GM23338 (cell line): ENCODE measurements around the gene RNF8. TPM values are rescaled to one million over a fixed set of nuclear protein-coding genes. Genes with fewer than 3 reads are reported as not detected.

Experiments
- ATAC-seq: fragments of 200-7000 bp; cut with Tn5 transposase; 3 replicates; pipeline ENCODE4 v1.9.1; 2020
- DNase-seq: peaks from one replicate; pipeline ENCODE4 v3.0.0-alpha.2; 2015; ENCODE audit warnings: low spot score
- H2AFZ ChIP-seq: fragments of 200-600 bp; sonication (generic); 2 replicates; pipeline ENCODE4 v1.8.0; 2016; ENCODE audit warnings: antibody characterized with exemption, mild to moderate bottlenecking, moderate library complexity
- H3F3A ChIP-seq: fragments of 200-600 bp; sonication (generic); replicated peaks from 2 replicates; pipeline ENCODE4 v1.8.0; 2017; ENCODE audit warnings: antibody characterized with exemption, mixed run types, low read depth
- H3K27ac ChIP-seq: fragments of 200-600 bp; sonication (generic); 2 replicates; pipeline ENCODE4 v1.6.1; 2016; ENCODE audit warnings: low read depth
- H3K27me3 ChIP-seq: fragments of 200-600 bp; sonication (generic); 2 replicates; pipeline ENCODE4 v1.8.0; 2016; ENCODE audit warnings: mild to moderate bottlenecking, mixed run types, moderate library complexity; ENCODE audit not compliant: insufficient read depth
- H3K36me3 ChIP-seq: fragments of 200-600 bp; sonication (generic); 2 replicates; pipeline ENCODE4 v1.8.0; 2016; ENCODE audit warnings: mild to moderate bottlenecking; ENCODE audit not compliant: insufficient read depth
- H3K4me1 ChIP-seq: fragments of 200-600 bp; sonication (generic); 2 replicates; pipeline ENCODE4 v1.8.0; 2016; ENCODE audit warnings: mild to moderate bottlenecking, moderate library complexity; ENCODE audit not compliant: insufficient read depth
- H3K4me2 ChIP-seq: fragments of 200-600 bp; sonication (generic); 2 replicates; pipeline ENCODE4 v1.7.1; 2017; ENCODE audit warnings: mixed run types
- H3K4me3 ChIP-seq: fragments of 200-600 bp; sonication (generic); 2 replicates; pipeline ENCODE4 v1.6.1; 2016; ENCODE audit warnings: mixed run types
- H3K79me2 ChIP-seq: fragments of 200-600 bp; sonication (generic); replicated peaks from 2 replicates; pipeline ENCODE4 v1.8.0; 2017; ENCODE audit warnings: mild to moderate bottlenecking; ENCODE audit not compliant: insufficient read depth
- H3K9me2 ChIP-seq: fragments of 200-600 bp; sonication (generic); 2 replicates; pipeline ENCODE4 v1.8.0; 2017; ENCODE audit not compliant: insufficient read depth
- H4K20me1 ChIP-seq: fragments of 200-600 bp; sonication (generic); replicated peaks from 2 replicates; pipeline ENCODE4 v1.8.0; 2017; ENCODE audit warnings: mild to moderate bottlenecking; ENCODE audit not compliant: insufficient read depth
- H3K27ac Mint-ChIP-seq: 2 replicates; pipeline ENCODE4 v1.8.0; 2020; ENCODE audit warnings: inconsistent platforms, mild to moderate bottlenecking, moderate library complexity, mixed read lengths
- H3K27me3 Mint-ChIP-seq: 3 replicates; pipeline ENCODE4 v1.8.0; 2022; ENCODE audit warnings: low read depth, mild to moderate bottlenecking, moderate library complexity, mixed read lengths, inconsistent platforms; ENCODE audit not compliant: insufficient read depth, poor library complexity
- H3K36me3 Mint-ChIP-seq: 3 replicates; pipeline ENCODE4 v1.8.0; 2021; ENCODE audit warnings: low read depth, mild to moderate bottlenecking, inconsistent platforms, moderate library complexity, mixed read lengths
- H3K4me1 Mint-ChIP-seq: 3 replicates; pipeline ENCODE4 v1.8.0; 2020; ENCODE audit warnings: mild to moderate bottlenecking, inconsistent platforms, mixed read lengths
- H3K4me3 Mint-ChIP-seq: 3 replicates; pipeline ENCODE4 v1.8.0; 2021; ENCODE audit warnings: moderate library complexity, mild to moderate bottlenecking, inconsistent platforms, mixed read lengths
- H3K9me3 Mint-ChIP-seq: 3 replicates; pipeline ENCODE4 v1.8.0; 2020; ENCODE audit warnings: moderate library complexity, mild to moderate bottlenecking, inconsistent platforms, mixed read lengths
- CREB1 ChIP-seq: fragments of 250-450 bp; sonication (Bioruptor Pico); IDR thresholded peaks from 2 replicates; pipeline ENCODE4 v1.5.0; 2020; ENCODE audit warnings: low read depth, mild to moderate bottlenecking, moderate library complexity
- EZH2 ChIP-seq: fragments of 200-600 bp; sonication (generic); IDR thresholded peaks from one replicate; pipeline ENCODE4 v1.8.0; 2017; ENCODE audit warnings: antibody characterized with exemption, mild to moderate bottlenecking, low read depth; ENCODE audit not compliant: unreplicated experiment
- EZH2phosphoT487 ChIP-seq: fragments of 200-600 bp; sonication (generic); IDR thresholded peaks from one replicate; pipeline ENCODE4 v1.8.1; 2018; ENCODE audit warnings: antibody characterized with exemption; ENCODE audit not compliant: unreplicated experiment
- NANOG ChIP-seq: IDR thresholded peaks from 2 replicates; pipeline ENCODE4 v1.6.1; 2016; ENCODE audit warnings: antibody characterized with exemption, borderline replicate concordance
- POLR2AphosphoS5 ChIP-seq: IDR thresholded peaks from 2 replicates; pipeline ENCODE4 v1.6.1; 2016; ENCODE audit warnings: antibody characterized with exemption, low read depth
- STAT1 ChIP-seq: IDR thresholded peaks from one replicate; pipeline ENCODE4 v1.6.1; 2016; ENCODE audit warnings: antibody characterized with exemption; ENCODE audit not compliant: unreplicated experiment
- long read RNA-seq: library from polyadenylated mRNA; unstranded; transcript quantifications from one replicate; pipeline ENCODE4 v2.0.0, GENCODE V29; 2020; ENCODE audit not compliant: unreplicated experiment
- polyA plus RNA-seq: library from polyadenylated mRNA; unstranded; fragments of >200 nt; fragmentation: Nextera tagmentation; extraction: Ambion mirVana; gene quantifications from 2 replicates; pipeline ENCODE4 v1.2.1, GENCODE V29; 2016
- total RNA-seq: library from RNA; depleted of rRNA; stranded (reverse); fragments of >200 nt; shearing (Covaris generic); gene quantifications from 2 replicates; pipeline ENCODE4 v1.2.3, GENCODE V29; 2014; rRNA removed
- TF ChIP-seq, protein P1 (sequence below): IDR thresholded peaks from one replicate; pipeline ENCODE4 v1.6.1; 2018; ENCODE audit warnings: antibody characterized with exemption; ENCODE audit not compliant: unreplicated experiment
- TF ChIP-seq, protein P2 (sequence below): fragments of 250-450 bp; sonication (Bioruptor Pico); IDR thresholded peaks from 2 replicates; pipeline ENCODE4 v1.5.0; 2020; ENCODE audit warnings: mild to moderate bottlenecking, moderate library complexity

The RNF8 gene, protein sequence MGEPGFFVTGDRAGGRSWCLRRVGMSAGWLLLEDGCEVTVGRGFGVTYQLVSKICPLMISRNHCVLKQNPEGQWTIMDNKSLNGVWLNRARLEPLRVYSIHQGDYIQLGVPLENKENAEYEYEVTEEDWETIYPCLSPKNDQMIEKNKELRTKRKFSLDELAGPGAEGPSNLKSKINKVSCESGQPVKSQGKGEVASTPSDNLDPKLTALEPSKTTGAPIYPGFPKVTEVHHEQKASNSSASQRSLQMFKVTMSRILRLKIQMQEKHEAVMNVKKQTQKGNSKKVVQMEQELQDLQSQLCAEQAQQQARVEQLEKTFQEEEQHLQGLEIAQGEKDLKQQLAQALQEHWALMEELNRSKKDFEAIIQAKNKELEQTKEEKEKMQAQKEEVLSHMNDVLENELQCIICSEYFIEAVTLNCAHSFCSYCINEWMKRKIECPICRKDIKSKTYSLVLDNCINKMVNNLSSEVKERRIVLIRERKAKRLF
- total RNA-seq (35.1 and 41.6 TPM in 2 replicates), polyA plus RNA-seq (48.9 and 55.2 TPM in 2 replicates)
- long read RNA-seq, full-length matches to known transcripts: 25 of 37 reads
- long read RNA-seq, partial matches to known transcripts: 9 of 37 reads
- long read RNA-seq, other reads (novel, unspliced or antisense): 3 of 37 reads

DNA sequence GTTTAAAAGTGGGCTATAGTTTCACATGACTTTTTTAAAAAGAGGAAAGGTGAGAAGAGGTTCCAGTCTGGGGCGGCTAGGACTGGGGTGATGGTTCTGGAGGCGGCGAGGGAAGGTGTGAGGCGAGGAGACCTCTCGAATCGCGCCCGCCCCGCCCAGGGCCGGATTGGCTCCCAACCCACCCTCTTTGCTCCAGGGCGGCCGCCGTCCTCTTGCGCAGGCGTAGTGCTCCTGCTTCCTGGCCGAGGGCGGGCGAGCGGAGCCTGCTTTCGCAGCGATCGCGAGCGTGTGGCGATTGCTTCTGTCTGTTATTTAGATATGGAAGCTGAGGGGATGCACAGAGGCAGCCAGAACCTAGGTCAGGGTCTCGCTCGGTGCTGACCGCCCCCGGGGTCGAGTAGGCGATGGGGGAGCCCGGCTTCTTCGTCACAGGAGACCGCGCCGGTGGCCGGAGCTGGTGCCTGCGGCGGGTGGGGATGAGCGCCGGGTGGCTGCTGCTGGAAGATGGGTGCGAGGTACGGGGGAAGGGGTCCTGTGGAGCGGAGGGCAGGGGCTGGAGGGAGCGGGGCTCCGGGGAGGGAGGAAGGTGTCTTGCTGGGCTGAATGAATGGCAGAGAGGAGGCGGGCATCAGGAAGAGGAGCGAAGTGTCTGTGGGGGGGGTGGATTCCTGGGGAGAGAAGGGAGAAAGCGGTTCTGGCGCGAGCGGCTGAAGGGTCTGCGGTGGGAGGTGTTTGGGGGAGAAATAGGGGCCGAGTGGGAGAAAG lies at the start of gene RNF8:
Gene RNF8, plus strand, starts transcription at position 223 of the 765 bp plus-strand sequence. Its CDS starts 182 bp downstream, at position 405.
- Histone ChIP-seq H4K20me1 (peaks cover 23% of the 10 kb centered on the region), H3F3A (no peaks in the 10 kb centered on the region), H2AFZ (peak within 1 kb of the TSS; percentile 94), H3K27ac (peak within 1 kb of the TSS; percentile 92), H3K4me1 (peaks cover 31% of the 10 kb centered on the region), H3K36me3 (no peaks in the 10 kb centered on the region), H3K9me2 (no peaks in the 10 kb centered on the region), H3K4me3 (peak within 1 kb of the TSS; percentile 84), H3K4me2 (peak within 1 kb of the TSS; percentile 85), H3K27me3 (no peaks in the 10 kb centered on the region), H3K79me2 (peaks cover 47% of the 10 kb centered on the region)
- Mint-ChIP-seq H3K27me3 (peaks cover 6% of the 10 kb centered on the region), H3K9me3 (no peaks in the 10 kb centered on the region; the same call in 2 of the 3 replicates), H3K4me1 (peaks cover 35% of the 10 kb centered on the region), H3K4me3 (peak within 1 kb of the TSS; percentile 87), H3K27ac (peak within 1 kb of the TSS; percentile 86), H3K36me3 (no peaks in the 10 kb centered on the region; the same call in 1 of the 3 replicates)
- peak; percentile 92 for ATAC-seq
- peak; percentile 96 for DNase-seq
- TF ChIP-seq, protein P1, sequence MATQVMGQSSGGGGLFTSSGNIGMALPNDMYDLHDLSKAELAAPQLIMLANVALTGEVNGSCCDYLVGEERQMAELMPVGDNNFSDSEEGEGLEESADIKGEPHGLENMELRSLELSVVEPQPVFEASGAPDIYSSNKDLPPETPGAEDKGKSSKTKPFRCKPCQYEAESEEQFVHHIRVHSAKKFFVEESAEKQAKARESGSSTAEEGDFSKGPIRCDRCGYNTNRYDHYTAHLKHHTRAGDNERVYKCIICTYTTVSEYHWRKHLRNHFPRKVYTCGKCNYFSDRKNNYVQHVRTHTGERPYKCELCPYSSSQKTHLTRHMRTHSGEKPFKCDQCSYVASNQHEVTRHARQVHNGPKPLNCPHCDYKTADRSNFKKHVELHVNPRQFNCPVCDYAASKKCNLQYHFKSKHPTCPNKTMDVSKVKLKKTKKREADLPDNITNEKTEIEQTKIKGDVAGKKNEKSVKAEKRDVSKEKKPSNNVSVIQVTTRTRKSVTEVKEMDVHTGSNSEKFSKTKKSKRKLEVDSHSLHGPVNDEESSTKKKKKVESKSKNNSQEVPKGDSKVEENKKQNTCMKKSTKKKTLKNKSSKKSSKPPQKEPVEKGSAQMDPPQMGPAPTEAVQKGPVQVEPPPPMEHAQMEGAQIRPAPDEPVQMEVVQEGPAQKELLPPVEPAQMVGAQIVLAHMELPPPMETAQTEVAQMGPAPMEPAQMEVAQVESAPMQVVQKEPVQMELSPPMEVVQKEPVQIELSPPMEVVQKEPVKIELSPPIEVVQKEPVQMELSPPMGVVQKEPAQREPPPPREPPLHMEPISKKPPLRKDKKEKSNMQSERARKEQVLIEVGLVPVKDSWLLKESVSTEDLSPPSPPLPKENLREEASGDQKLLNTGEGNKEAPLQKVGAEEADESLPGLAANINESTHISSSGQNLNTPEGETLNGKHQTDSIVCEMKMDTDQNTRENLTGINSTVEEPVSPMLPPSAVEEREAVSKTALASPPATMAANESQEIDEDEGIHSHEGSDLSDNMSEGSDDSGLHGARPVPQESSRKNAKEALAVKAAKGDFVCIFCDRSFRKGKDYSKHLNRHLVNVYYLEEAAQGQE: no peak
- TF ChIP-seq STAT1 (no peak), CREB1 (CRISPR knock-in tag) (peak; percentile 7; the same call in 1 of the 2 replicates), POLR2AphosphoS5 (peak; percentile 85)

DNA sequence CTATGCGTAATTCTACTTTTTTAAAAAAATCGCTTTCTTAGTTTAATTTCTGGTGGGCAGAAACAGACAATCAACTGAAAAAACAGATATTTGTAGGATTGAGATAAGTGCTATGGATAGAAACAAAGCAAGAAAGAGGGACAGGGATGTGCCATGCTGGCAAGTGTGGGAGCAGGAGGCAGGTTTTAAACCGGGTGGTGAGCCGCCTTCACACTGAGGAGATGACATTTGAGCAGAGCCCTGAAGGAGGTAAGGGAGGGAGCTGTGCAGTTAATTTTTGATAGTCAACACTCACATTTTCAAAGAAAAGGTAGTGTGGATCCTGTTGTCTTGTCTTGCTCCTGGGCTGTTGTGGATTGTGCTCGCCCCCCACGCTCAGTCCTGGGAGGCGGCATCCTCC lies 49.0 kb upstream of the RNF8 start:
- Mint-ChIP-seq H3K4me3 (no peak overlapping the region), H3K4me1 (no peaks in the 10 kb centered on the region), H3K9me3 (no peaks in the 10 kb centered on the region), H3K36me3 (peaks cover 9% of the 10 kb centered on the region; the same call in 1 of the 3 replicates), H3K27ac (no peak overlapping the region), H3K27me3 (no peaks in the 10 kb centered on the region)
- peaks cover 6% of the 10 kb centered on the region; the same call in 1 of the 2 replicates for H4K20me1 ChIP-seq
- no peaks in the 10 kb centered on the region for H3K9me2 ChIP-seq
- no peak overlapping the region for H3K27ac ChIP-seq
- 0 out of 2 replicates have a peak, but pooled peaks cover 3% of the 10 kb centered on the region for H3F3A ChIP-seq
- DNase-seq (no peak), ATAC-seq (no peak)
- H3K27me3 ChIP-seq: no peaks in the 10 kb centered on the region
- no peaks in the 10 kb centered on the region for H3K36me3 ChIP-seq
- H2AFZ ChIP-seq: no peak overlapping the region
- H3K4me3 ChIP-seq: no peak overlapping the region
- no peaks in the 10 kb centered on the region for H3K79me2 ChIP-seq
- no peaks in the 10 kb centered on the region for H3K4me1 ChIP-seq
- no peak overlapping the region for H3K4me2 ChIP-seq
- no peak for TF ChIP-seq NANOG
- TF ChIP-seq POLR2AphosphoS5: no peak
- no peak for TF ChIP-seq EZH2
- TF ChIP-seq, protein P2, sequence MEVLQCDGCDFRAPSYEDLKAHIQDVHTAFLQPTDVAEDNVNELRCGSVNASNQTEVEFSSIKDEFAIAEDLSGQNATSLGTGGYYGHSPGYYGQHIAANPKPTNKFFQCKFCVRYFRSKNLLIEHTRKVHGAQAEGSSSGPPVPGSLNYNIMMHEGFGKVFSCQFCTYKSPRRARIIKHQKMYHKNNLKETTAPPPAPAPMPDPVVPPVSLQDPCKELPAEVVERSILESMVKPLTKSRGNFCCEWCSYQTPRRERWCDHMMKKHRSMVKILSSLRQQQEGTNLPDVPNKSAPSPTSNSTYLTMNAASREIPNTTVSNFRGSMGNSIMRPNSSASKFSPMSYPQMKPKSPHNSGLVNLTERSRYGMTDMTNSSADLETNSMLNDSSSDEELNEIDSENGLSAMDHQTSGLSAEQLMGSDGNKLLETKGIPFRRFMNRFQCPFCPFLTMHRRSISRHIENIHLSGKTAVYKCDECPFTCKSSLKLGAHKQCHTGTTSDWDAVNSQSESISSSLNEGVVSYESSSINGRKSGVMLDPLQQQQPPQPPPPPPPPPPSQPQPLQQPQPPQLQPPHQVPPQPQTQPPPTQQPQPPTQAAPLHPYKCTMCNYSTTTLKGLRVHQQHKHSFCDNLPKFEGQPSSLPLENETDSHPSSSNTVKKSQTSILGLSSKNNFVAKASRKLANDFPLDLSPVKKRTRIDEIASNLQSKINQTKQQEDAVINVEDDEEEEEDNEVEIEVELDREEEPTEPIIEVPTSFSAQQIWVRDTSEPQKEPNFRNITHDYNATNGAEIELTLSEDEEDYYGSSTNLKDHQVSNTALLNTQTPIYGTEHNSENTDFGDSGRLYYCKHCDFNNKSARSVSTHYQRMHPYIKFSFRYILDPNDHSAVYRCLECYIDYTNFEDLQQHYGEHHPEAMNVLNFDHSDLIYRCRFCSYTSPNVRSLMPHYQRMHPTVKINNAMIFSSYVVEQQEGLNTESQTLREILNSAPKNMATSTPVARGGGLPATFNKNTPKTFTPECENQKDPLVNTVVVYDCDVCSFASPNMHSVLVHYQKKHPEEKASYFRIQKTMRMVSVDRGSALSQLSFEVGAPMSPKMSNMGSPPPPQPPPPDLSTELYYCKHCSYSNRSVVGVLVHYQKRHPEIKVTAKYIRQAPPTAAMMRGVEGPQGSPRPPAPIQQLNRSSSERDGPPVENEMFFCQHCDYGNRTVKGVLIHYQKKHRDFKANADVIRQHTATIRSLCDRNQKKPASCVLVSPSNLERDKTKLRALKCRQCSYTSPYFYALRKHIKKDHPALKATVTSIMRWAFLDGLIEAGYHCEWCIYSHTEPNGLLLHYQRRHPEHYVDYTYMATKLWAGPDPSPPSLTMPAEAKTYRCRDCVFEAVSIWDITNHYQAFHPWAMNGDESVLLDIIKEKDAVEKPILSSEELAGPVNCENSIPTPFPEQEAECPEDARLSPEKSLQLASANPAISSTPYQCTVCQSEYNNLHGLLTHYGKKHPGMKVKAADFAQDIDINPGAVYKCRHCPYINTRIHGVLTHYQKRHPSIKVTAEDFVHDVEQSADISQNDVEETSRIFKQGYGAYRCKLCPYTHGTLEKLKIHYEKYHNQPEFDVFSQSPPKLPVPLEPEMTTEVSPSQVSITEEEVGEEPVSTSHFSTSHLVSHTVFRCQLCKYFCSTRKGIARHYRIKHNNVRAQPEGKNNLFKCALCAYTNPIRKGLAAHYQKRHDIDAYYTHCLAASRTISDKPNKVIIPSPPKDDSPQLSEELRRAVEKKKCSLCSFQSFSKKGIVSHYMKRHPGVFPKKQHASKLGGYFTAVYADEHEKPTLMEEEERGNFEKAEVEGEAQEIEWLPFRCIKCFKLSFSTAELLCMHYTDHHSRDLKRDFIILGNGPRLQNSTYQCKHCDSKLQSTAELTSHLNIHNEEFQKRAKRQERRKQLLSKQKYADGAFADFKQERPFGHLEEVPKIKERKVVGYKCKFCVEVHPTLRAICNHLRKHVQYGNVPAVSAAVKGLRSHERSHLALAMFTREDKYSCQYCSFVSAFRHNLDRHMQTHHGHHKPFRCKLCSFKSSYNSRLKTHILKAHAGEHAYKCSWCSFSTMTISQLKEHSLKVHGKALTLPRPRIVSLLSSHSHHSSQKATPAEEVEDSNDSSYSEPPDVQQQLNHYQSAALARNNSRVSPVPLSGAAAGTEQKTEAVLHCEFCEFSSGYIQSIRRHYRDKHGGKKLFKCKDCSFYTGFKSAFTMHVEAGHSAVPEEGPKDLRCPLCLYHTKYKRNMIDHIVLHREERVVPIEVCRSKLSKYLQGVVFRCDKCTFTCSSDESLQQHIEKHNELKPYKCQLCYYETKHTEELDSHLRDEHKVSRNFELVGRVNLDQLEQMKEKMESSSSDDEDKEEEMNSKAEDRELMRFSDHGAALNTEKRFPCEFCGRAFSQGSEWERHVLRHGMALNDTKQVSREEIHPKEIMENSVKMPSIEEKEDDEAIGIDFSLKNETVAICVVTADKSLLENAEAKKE: no peak
- no peak for TF ChIP-seq EZH2phosphoT487
